H1 (cell line): Measurements from ENCODE around the gene TSC2. TPM values are rescaled to one million over a fixed set of nuclear protein-coding genes. Genes with fewer than 3 reads are reported as not detected.

ENCODE experiments used
- CTCF ChIA-PET: fragments of 300-600 bp; sonication (Branson Sonifier 250); formaldehyde crosslinking; loops from one replicate; lab custom pipeline; 2021; ENCODE audit not compliant: partially characterized antibody; lab: Charles Lee
- POLR2A ChIA-PET: fragments of 300-600 bp; sonication (Branson Sonifier 250); formaldehyde crosslinking; loops from one replicate; lab custom pipeline; 2021; ENCODE audit warnings: inconsistent platforms; ENCODE audit not compliant: partially characterized antibody; lab: Charles Lee
- DNase-seq, 2 experiments: peaks; one replicate each; pipeline versions ENCODE4 v3.0.0 to v3.0.0-alpha.2; 2010 to 2022; ENCODE audit warnings: low spot score in 2 of 2, low read depth in 1 of 2, mixed read lengths in 1 of 2
- FAIRE-seq: peaks from 2 replicates; lab custom pipeline; 2011; peaks lifted over from hg19 to GRCh38; lab: Jason Lieb, UNC
- H2AFZ ChIP-seq: 2 replicates; pipeline ENCODE4 v1.8.1; 2012; ENCODE audit warnings: low read length, inconsistent platforms
- H2AK5ac ChIP-seq: 2 replicates; pipeline ENCODE4 v1.6.1; 2013; ENCODE audit warnings: low read depth, low read length
- H2BK120ac ChIP-seq: replicated peaks from 2 replicates; pipeline ENCODE3; 2013; ENCODE audit warnings: low read depth, low read length, inconsistent platforms
- H2BK12ac ChIP-seq: 2 replicates; pipeline ENCODE4 v1.6.1; 2013; ENCODE audit warnings: low read depth, low read length
- H2BK15ac ChIP-seq: 2 replicates; pipeline ENCODE4 v1.6.1; 2013; ENCODE audit warnings: low read length
- H2BK20ac ChIP-seq: 2 replicates; pipeline ENCODE4 v1.6.1; 2013; ENCODE audit warnings: low read length
- H2BK5ac ChIP-seq: 2 replicates; pipeline ENCODE4 v1.6.1; 2013; ENCODE audit warnings: low read depth, low read length
- H3K14ac ChIP-seq: 2 replicates; pipeline ENCODE4 v1.6.1; 2013; ENCODE audit warnings: inconsistent platforms; ENCODE audit not compliant: insufficient read length
- H3K18ac ChIP-seq: 2 replicates; pipeline ENCODE4 v1.6.1; 2013; ENCODE audit warnings: low read length; ENCODE audit errors: extremely low read depth
- H3K23ac ChIP-seq: 2 replicates; pipeline ENCODE4 v1.6.1; 2013; ENCODE audit warnings: inconsistent platforms; ENCODE audit not compliant: insufficient read length
- H3K23me2 ChIP-seq: 2 replicates; pipeline ENCODE4 v1.6.1; 2013; ENCODE audit warnings: low read depth, low read length
- H3K27ac ChIP-seq: 2 replicates; pipeline ENCODE4 v1.6.1; 2011; ENCODE audit warnings: low read depth, low read length, inconsistent platforms
- H3K27me3 ChIP-seq, 4 experiments: replicated peaks in 1 of 4; 1 replicate in 1 of 4; 2 replicates in 3 of 4; pipeline versions ENCODE4 v1.6.1 to v1.8.1; 2011 to 2013; ENCODE audit warnings: low read length in 3 of 4, mild to moderate bottlenecking in 3 of 4, inconsistent platforms in 2 of 4, mixed read lengths in 2 of 4, moderate library complexity in 1 of 4; ENCODE audit not compliant: control insufficient read depth in 3 of 4, insufficient read depth in 3 of 4; ENCODE audit errors: extremely low read depth in 1 of 4
- H3K36me3 ChIP-seq, 4 experiments: 2 replicates each; pipeline versions ENCODE4 v1.6.1 to v1.8.1; 2011 to 2013; ENCODE audit warnings: mild to moderate bottlenecking in 4 of 4, low read length in 3 of 4, moderate library complexity in 2 of 4, control low read depth in 1 of 4, inconsistent platforms in 1 of 4; ENCODE audit not compliant: insufficient read depth in 4 of 4, control insufficient read depth in 2 of 4
- H3K4ac ChIP-seq: replicated peaks from 2 replicates; pipeline ENCODE3; 2013; ENCODE audit warnings: low read length, low read depth, mixed read lengths, inconsistent platforms; ENCODE audit not compliant: insufficient read length
- H3K4me1 ChIP-seq, 4 experiments: replicated peaks in 1 of 4; 1 replicate in 1 of 4; 2 replicates in 3 of 4; pipeline versions ENCODE4 v1.6.1 to v1.8.1; 2011 to 2013; ENCODE audit warnings: low read length in 3 of 4, inconsistent platforms in 2 of 4, mixed read lengths in 1 of 4; ENCODE audit not compliant: insufficient read depth in 4 of 4, control insufficient read depth in 3 of 4
- H3K4me2 ChIP-seq, 2 experiments: 2 replicates each; pipeline versions ENCODE4 v1.6.1 to v1.8.1; 2011 to 2013; ENCODE audit warnings: low read depth in 2 of 2, low read length in 2 of 2, control low read depth in 1 of 2, inconsistent platforms in 1 of 2, mild to moderate bottlenecking in 1 of 2; ENCODE audit not compliant: insufficient read depth in 1 of 2
- H3K4me3 ChIP-seq, 4 experiments: fragments of 200-600, 300-600 bp in 1 of 4; sonication (generic), shearing (Covaris generic), sonication (Bioruptor Twin) in 1 of 4; 2 replicates each; pipeline versions ENCODE4 v1.5.1 to v1.8.1; 2011 to 2016; ENCODE audit warnings: low read length in 4 of 4, low read depth in 3 of 4, control low read depth in 2 of 4, inconsistent platforms in 2 of 4, mild to moderate bottlenecking in 2 of 4, mixed read lengths in 1 of 4, moderate library complexity in 1 of 4; ENCODE audit not compliant: insufficient read depth in 2 of 4; ENCODE audit errors: extremely low read depth in 1 of 4
- H3K56ac ChIP-seq: replicated peaks from 2 replicates; pipeline ENCODE3; 2013; ENCODE audit warnings: low read depth, mild to moderate bottlenecking, mixed read lengths, low read length, inconsistent platforms; ENCODE audit not compliant: insufficient read length
- H3K79me1 ChIP-seq: 2 replicates; pipeline ENCODE4 v1.6.1; 2013; ENCODE audit warnings: low read depth, low read length, control low read depth
- H3K79me2 ChIP-seq, 2 experiments: 2 replicates each; pipeline versions ENCODE4 v1.6.1 to v1.8.1; 2012 to 2013; ENCODE audit warnings: low read length in 2 of 2, mild to moderate bottlenecking in 2 of 2, inconsistent platforms in 1 of 2; ENCODE audit not compliant: insufficient read depth in 2 of 2, control insufficient read depth in 1 of 2
- H3K9ac ChIP-seq, 4 experiments: replicated peaks in 1 of 4; 1 replicate in 1 of 4; 2 replicates in 3 of 4; pipeline versions ENCODE4 v1.6.1 to v1.8.1; 2011 to 2013; ENCODE audit warnings: low read depth in 3 of 4, low read length in 3 of 4, control low read depth in 2 of 4, mild to moderate bottlenecking in 2 of 4, moderate library complexity in 2 of 4, inconsistent platforms in 1 of 4; ENCODE audit errors: extremely low read depth in 1 of 4
- H3K9me3 ChIP-seq, 2 experiments: 2 replicates each; pipeline versions ENCODE4 v1.6.1 to v1.8.1; 2012 to 2013; ENCODE audit warnings: mild to moderate bottlenecking in 2 of 2, moderate library complexity in 2 of 2, control low read depth in 1 of 2, inconsistent platforms in 1 of 2, low read depth in 1 of 2, low read length in 1 of 2, mixed read lengths in 1 of 2; ENCODE audit not compliant: insufficient read depth in 2 of 2
- H4K20me1 ChIP-seq, 2 experiments: replicated peaks in 1 of 2; 2 replicates each; pipeline versions ENCODE3 to v1.8.1; 2011 to 2013; ENCODE audit warnings: inconsistent platforms in 2 of 2, low read length in 2 of 2, mild to moderate bottlenecking in 1 of 2; ENCODE audit not compliant: insufficient read depth in 2 of 2, control insufficient read depth in 1 of 2
- H4K5ac ChIP-seq: 2 replicates; pipeline ENCODE4 v1.6.1; 2013; ENCODE audit warnings: low read length, low read depth, mixed read lengths, inconsistent platforms; ENCODE audit not compliant: insufficient read length
- H4K8ac ChIP-seq: 2 replicates; pipeline ENCODE4 v1.8.0; 2013; ENCODE audit warnings: mild to moderate bottlenecking, moderate library complexity, low read length, inconsistent platforms; ENCODE audit not compliant: insufficient read depth; ENCODE audit errors: extremely low read depth
- H4K91ac ChIP-seq: replicated peaks from 2 replicates; pipeline ENCODE3; 2013; ENCODE audit warnings: low read length, mixed read lengths, inconsistent platforms; ENCODE audit not compliant: insufficient read length
- POLR2AphosphoS5 ChIP-seq: IDR thresholded peaks from 2 replicates; pipeline ENCODE4 v1.6.1; 2011; ENCODE audit warnings: low read depth, low read length
- RAD21 ChIP-seq, 2 experiments: IDR thresholded peaks in 1 of 2; conservative IDR thresholded peaks in 1 of 2; 2 replicates each; pipeline ENCODE4 v1.6.1; 2011; ENCODE audit warnings: low read depth in 2 of 2, low read length in 2 of 2, improper control_type of control experiment in 1 of 2, inconsistent platforms in 1 of 2, mild to moderate bottlenecking in 1 of 2, moderate library complexity in 1 of 2
- SIRT6 ChIP-seq: IDR thresholded peaks from one replicate; pipeline ENCODE4 v1.7.1; 2012; ENCODE audit warnings: low read length, inconsistent platforms
- TAF7 ChIP-seq: optimal IDR thresholded peaks from 2 replicates; pipeline ENCODE3; 2011; ENCODE audit warnings: low read depth, mild to moderate bottlenecking, inconsistent platforms, low read length, moderate library complexity, borderline replicate concordance
- WGBS, 2 experiments: shearing (Covaris generic) in 1 of 2; methylation state at CpG; one replicate each; pipeline versions ENCODE4 v1.1.6 to v1.1.7; 2013 to 2015; ENCODE audit warnings: low lambda C conversion rate in 2 of 2, mixed read lengths in 2 of 2, inconsistent platforms in 1 of 2, low coverage in 1 of 2, missing lambda C conversion rate in 1 of 2; ENCODE audit not compliant: insufficient replicate concordance in 2 of 2, insufficient coverage in 1 of 2, insufficient read length in 1 of 2; ENCODE audit errors: extremely low coverage in 1 of 2, missing lambda C conversion rate in 1 of 2; 5-methylcytosine and 5-hydroxymethylcytosine counted together
- polyA plus RNA-seq, 7 experiments: library from polyadenylated mRNA; depleted of rRNA in 3 of 7; stranded (reverse) in 5 of 7; unstranded in 2 of 7; fragments of >200 nt in 5 of 7; fragments of 200-250 nt in 2 of 7; gene quantifications; 1 replicate in 5 of 7; 2 replicates in 1 of 7; 4 replicates in 1 of 7; pipeline versions ENCODE4 v1.2.1 to v1.2.3, GENCODE V29; 2011 to 2013; ENCODE audit warnings: missing spikeins in 2 of 7, mixed read lengths in 2 of 7
- total RNA-seq: library from RNA; stranded (reverse); fragmentation: NEBNext Ultra II Directional; extraction: Animal tissue kit (Norgen Biotek cat#: 25700); gene quantifications from 2 replicates; pipeline ENCODE4 v1.2.1, GENCODE V29; 2021
- TF ChIP-seq, protein P1 (sequence below): IDR thresholded peaks from 2 replicates; pipeline ENCODE4 v1.6.1; 2012; ENCODE audit warnings: inconsistent platforms
- TF ChIP-seq, protein P2 (sequence below): IDR thresholded peaks from 2 replicates; pipeline ENCODE4 v1.6.1; 2012; ENCODE audit warnings: inconsistent platforms

Gene TSC2
- total and polyA plus RNA-seq, 2 of the 8 experiments (the other 6 are each of a cell fraction or from before 2014, with no cell fraction given), result 65.9 to 96.6 TPM

DNA sequence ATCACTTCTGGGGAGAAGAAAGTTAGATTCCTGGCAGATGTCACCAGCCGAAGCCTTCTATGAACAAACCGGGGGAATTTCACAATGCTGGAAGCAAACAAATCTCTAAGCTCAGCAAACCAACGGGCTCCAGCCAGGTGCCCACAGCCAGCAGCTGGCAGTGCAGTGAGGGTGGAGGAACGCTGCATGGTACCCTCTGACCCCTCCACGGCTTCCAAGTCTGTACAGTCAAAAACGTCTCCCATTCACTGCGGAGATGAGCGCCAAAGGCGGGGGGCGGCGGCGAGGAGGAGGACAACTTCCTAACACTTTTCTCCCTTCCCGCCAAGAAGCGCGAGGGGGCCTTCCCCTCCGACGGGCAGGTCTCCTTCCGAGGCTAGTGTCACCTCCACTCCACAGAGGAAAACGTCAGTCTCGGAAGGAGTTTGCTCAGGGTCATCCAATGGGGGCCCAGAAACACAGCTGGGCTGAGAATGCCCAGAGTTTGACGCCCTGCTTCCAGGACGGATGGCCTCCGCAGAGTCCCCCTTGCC lies 39.1 kb upstream of the TSC2 start:
- FAIRE-seq, result no peak
- POLR2A ChIA-PET, result interaction anchor here (0.6 to 2.8 kb wide), 16 partner anchors 9 to 493 kb away, joined by 3 to 17 read pairs (median 4); partner anchors contain the start of genes NPW, RPS2, TBL3 and TRAF7
- H3K23me2 ChIP-seq, result peaks cover 12% of the 10 kb centered on the region; the same call in 1 of the 2 replicates
- no peak overlapping the region for H2AFZ ChIP-seq
- H3K4me3 ChIP-seq, result peak overlapping the region; percentile 66 to 95 (median 83)
- H3K79me2 ChIP-seq, result peaks cover 22 to 43% of the 10 kb centered on the region in 2 experiments; a peak in 3 of 4 replicates
- H3K36me3 ChIP-seq, result 0 out of 8 replicates have a peak, but pooled peaks cover 0 to 2% (median 0%) of the 10 kb centered on the region in 4 experiments
- H3K56ac ChIP-seq, result no peak overlapping the region
- no peak overlapping the region for H2BK12ac ChIP-seq
- H4K91ac ChIP-seq, result no peak overlapping the region
- H4K8ac ChIP-seq, result no peak overlapping the region
- 0 out of 2 replicates have a peak overlapping the region, but pooled peaks have one; percentile 53 for H2AK5ac ChIP-seq
- no peak for DNase-seq
- H2BK5ac ChIP-seq, result no peak overlapping the region
- peaks cover 9% of the 10 kb centered on the region; the same call in 1 of the 2 replicates for H3K79me1 ChIP-seq
- no peak overlapping the region for H3K18ac ChIP-seq
- CTCF ChIA-PET, result interaction anchor here (1.1 to 2.8 kb wide), 7 partner anchors 8 to 138 kb away, joined by 3 to 7 read pairs (median 6); partner anchors contain the start of genes NHERF2 and NPW
- H3K27me3 ChIP-seq, result no peaks in the 10 kb centered on the region
- WGBS, 2 experiments, result 24% methylated on average over 23 of the region's 23 CpGs; no CpG with 5 or more reads in 1 of the 2 experiments
- peaks cover 17 to 44% of the 10 kb centered on the region in 2 experiments for H4K20me1 ChIP-seq
- no peak overlapping the region for H4K5ac ChIP-seq
- no peak overlapping the region for H3K14ac ChIP-seq
- no peak overlapping the region for H3K27ac ChIP-seq
- no peak overlapping the region for H3K4ac ChIP-seq
- H2BK15ac ChIP-seq, result no peak overlapping the region
- no peaks in the 10 kb centered on the region for H3K9me3 ChIP-seq
- H3K23ac ChIP-seq, result no peak overlapping the region
- no peak overlapping the region for H2BK20ac ChIP-seq
- H2BK120ac ChIP-seq, result no peak overlapping the region
- peaks cover 3 to 36% (median 22%) of the 10 kb centered on the region in 4 experiments for H3K4me1 ChIP-seq
- H3K9ac ChIP-seq, result peak overlapping the region; percentile 51 to 83 (median 76)
- H3K4me2 ChIP-seq, result peak overlapping the region; percentile 89 to 92
- TF ChIP-seq SIRT6 (no peak), TAF7 (no peak), RAD21 (IDR thresholded peaks at IDR 0.05 in 1 of 2, conservative IDR thresholded peaks at IDR 0.05 in 1 of 2; ENCODE audit: low read depth in 2 of 2, low read length in 2 of 2) (no peak), POLR2AphosphoS5 (no peak)
- TF ChIP-seq, protein P1, sequence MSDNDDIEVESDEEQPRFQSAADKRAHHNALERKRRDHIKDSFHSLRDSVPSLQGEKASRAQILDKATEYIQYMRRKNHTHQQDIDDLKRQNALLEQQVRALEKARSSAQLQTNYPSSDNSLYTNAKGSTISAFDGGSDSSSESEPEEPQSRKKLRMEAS, result peak; percentile 80
- TF ChIP-seq, protein P2, sequence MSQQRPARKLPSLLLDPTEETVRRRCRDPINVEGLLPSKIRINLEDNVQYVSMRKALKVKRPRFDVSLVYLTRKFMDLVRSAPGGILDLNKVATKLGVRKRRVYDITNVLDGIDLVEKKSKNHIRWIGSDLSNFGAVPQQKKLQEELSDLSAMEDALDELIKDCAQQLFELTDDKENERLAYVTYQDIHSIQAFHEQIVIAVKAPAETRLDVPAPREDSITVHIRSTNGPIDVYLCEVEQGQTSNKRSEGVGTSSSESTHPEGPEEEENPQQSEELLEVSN, result peak; percentile 98
